GM18508 (cell line): ENCODE data around the gene PARK7.

ENCODE experiments used
- ATAC-seq: cut with Tn5 transposase; IDR thresholded peaks from one replicate; pipeline ENCODE4 v1.9.1; 2021; ENCODE audit warnings: moderate number of reproducible peaks; ENCODE audit not compliant: insufficient read depth, unreplicated experiment

The PARK7 gene

DNA sequence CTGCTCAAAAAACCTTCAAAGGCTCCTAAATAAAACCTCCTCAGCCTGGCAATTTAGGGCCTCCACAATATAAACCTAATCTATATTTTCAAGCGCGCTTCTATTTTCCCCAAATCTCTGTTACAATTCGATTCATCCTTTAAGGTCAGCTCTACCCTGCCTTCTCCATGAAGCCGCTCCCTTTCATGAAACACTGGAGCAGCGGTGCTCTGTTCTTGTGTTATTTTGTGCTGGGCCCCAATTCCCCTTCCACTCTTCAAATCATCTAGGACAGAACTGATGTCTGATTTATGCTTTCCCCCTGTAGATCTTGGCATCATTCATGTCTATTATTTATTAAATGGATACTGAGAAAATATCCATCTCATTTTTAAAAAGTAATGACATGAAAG, 57.7 kb downstream of the PARK7 start:
- no peak for ATAC-seq

DNA sequence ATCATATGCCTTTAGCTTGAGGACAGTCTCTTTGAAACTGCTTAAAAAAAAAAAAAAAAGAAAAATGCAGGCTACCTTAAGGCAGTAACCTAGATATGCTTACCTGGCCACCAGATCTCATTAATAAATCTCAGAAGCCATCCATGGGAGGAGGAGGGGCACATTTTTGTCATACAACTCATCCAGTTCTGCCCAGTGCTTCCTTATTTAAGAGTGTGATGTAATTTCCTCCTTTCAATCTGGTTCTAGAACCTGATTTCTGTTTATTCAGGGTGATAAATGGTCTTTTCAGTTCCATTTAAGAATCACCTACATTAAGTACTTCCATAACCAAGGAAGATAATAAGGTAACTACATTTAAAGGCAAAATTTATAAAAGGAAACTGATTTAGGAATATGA, 58.5 kb downstream of the PARK7 start:
- no peak for ATAC-seq

DNA sequence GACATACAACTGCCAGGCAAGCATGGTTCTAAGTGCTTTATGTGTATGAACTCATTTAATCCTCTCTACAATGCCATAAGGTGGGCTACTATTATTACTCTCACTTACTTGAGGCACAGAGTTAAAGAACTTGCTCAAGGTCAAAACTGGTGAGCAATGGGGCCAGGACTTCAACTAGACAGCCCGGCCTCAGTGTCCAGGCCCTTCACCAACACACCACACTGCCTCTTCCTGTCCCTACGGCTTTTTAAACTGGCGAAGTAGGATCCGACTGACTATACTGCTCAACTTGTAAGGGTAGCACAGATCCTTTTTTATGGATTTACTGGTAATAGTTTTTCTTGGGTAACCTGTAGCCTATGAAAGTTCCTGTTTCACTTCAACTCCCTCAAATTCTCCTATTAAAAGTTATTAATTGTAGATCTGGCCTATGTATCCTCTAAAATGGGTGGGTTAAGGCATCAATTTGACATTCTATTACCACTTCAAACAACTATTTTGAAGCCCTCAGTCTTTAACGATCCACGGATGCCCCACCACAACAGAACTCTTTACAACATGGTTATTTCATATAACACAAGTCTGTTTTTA, 60.3 kb downstream of the PARK7 start:
- ATAC-seq: no peak

DNA sequence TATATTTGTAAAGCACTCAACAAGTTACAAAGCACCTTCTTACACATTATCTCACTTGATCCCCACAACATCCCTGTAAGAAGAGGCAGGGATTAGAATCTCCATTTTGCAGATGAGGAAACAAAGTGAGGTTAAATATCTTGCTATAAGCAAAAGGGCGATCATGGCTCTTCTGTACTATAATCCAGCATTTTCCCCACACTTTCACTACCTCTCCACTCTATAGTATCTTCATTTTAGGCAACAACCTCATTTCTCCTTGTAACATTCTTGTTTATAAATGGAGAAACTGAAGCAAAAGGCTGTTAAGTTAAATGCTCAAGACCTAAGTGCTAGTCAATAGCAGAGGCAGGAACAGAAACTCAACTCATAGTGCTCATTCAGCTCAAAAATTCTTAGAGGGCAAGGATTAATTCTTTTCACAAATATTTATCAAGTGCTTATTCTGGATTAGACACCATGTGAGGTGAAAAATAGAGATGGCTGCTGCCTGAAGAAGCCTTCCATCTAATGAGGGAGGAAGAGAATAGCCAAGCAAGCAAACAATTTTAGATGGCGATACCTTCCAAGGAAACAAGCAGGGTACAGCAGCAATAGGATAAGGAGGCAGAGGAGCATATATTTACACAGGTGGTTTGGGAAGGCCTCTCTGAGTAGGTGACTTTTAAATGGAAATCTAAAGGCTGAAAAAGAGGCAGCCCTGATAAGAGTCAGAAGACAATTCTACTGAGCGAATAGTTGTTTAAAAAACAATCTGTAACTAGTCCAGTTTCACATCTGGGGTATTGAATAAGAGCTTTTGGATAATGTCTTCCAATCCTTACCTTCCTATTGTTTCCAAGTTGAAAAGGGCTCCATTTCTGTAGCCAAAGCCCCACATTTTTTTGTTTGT, 61.1 kb downstream of the PARK7 start:
- no peak for ATAC-seq

DNA sequence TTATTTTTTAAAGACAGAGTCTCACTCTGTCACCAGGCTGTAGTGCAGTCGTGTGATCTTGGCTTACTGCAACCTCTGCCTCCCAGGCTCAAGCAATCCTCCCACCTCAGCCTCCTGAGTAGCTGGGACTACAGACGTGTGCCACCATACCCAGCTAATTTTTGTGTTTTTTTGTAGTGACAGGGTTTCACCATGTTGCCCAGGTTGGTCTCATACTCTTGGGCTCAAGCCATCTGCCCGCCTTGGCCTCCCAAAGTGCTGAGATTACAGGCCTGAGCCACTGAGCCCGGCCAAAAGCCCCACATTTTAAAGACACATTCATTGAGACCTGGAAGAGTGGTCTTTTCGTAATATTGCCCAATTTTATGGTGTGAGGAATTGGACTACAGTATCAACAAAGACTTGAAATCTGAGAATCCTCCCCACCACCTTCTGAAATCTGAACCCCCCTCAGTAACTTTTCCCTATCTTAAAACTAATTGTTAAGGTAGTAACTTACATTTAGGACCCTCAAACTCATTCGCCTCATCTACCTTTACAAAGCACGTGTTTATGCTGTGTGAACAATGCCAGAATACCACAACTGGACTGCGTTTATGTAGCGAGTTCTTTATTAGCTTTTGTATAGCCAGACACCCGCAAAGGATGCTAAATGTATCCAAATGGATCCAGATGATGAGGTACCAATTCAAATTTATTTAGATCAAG, 61.9 kb downstream of the PARK7 start:
- no peak for ATAC-seq

DNA sequence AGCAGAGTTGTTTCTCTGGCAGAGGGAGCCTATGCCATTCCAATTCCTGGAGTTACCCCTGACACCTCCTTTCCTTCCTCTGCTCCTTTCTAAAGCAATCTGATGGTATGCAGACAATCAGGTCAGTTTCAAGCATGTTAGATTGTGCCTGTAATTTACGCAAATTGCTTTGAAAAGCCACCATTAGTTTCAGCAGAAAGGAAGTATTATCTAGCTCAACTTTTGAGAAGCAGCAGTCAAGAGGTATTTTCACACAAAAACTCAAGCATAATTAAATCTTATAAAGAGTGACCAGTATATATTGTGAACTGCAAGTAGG, 62.4 kb downstream of the PARK7 start:
- ATAC-seq: no peak

DNA sequence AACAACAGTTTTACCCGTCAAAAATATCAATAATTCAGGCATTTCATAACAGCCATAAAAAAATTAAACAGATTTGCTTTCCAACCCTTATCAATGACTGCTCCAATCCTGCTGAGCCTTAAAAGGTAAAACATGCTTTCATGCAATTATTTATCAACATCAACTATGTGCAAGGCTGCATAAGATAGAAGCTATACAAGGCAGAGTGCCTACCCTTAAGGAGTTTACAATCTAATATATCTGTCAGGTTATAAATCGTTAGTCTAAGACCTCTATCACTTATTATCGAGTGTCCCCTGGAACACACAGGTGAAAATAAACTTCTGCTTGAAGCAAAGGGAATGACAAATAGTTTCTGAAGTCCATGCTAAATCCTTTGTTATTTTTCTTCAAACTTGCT, 62.8 kb downstream of the PARK7 start:
- ATAC-seq: no peak

DNA sequence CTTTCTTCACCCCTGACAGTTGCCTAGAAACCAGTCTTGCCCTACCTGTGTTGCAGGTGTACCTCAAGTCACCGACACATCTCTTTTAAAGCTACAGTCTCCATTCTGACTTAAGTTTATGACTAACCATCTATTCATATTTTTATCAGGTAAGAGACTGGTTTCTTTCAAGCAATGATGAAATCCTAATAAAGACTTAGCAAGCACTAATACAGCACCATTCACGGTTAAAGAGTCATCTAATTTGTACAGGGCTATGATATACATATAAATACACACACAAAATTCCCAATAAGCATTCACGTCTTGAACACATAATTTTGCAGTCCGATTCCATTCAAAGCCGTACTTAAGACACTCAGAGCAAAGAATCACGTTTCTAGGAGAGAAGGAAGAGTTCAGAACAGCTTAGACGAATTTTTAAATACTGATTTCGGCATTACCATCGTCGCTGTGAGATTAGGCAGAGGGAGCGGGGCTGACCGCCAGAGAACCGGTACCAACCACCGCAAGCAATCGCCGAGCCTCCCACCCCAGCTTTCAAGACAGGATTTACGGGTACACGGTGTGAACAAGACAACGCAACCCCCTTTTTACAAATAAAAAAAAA, 63.7 kb downstream of the PARK7 start:
- ATAC-seq: no peak

DNA sequence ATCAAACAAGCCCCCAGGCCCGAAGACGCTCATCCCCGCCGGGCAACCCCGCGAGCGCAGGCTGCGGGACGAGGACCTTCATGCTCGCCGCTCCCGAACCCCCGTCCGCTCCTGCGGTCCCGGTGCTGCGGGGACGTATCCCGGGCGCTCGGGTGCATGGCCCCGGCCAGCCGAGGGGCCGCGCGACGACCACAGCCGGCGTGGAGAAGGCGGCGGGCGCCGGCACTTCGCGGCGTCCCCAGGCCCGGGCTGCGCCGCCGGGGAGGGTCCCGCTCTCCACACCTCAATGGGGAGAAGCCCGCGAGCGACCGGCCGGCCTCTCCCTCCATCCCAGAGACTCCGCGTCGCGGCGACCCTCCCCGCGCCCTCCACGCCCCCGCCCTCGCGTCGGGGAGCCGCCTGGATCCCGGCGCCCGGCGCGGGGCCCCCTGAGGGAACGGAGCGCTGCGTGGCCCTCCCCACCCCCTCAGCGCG, 64.2 kb downstream of the PARK7 start:
- no peak for ATAC-seq

DNA sequence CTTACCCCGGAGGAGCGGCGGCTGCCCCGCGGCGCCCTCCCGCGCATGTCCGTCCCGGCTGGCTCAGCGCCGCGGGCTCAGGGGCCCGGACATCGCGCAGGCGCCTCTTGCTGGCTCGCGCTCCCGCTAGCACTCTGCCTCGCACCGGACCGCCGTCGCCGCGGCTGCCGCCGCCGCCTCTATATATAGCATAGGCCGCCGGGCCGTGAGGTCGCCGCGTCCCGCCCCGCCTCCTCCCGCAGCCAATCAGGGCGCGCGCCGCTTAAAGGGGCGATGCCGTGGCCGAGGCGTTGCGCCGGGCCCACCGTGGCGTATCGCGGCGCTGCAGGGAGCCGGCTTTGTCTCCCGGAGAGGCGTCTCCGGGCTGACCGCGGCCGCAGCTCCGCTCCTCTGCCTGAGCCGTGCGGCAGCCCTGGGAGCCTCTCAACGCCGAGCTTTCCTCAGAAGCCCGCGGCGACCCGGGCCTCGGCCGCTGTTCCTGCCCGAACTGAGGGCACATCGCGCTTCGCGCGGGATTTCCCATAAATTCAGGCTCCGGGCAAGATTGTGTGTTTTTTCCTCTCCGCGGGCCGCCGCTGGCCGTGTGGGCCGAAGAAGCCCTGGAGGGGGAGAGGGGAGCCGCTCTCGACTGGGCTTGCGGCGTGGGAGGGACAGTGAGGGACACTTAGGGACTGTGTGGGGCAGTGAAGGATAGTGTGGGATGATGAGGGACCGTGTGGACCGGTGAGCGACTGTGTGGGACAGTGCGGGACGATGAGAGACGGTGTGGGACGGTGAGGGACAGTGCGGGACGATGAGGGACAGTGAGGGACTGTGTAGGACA, 64.9 kb downstream of the PARK7 start, which contains the start of gene ERRFI1:
Gene ERRFI1, minus strand, starts transcription at position 157 of the 823 bp plus-strand sequence. CDS start 10,690 bp downstream, outside the sequence.
- no peak for ATAC-seq

DNA sequence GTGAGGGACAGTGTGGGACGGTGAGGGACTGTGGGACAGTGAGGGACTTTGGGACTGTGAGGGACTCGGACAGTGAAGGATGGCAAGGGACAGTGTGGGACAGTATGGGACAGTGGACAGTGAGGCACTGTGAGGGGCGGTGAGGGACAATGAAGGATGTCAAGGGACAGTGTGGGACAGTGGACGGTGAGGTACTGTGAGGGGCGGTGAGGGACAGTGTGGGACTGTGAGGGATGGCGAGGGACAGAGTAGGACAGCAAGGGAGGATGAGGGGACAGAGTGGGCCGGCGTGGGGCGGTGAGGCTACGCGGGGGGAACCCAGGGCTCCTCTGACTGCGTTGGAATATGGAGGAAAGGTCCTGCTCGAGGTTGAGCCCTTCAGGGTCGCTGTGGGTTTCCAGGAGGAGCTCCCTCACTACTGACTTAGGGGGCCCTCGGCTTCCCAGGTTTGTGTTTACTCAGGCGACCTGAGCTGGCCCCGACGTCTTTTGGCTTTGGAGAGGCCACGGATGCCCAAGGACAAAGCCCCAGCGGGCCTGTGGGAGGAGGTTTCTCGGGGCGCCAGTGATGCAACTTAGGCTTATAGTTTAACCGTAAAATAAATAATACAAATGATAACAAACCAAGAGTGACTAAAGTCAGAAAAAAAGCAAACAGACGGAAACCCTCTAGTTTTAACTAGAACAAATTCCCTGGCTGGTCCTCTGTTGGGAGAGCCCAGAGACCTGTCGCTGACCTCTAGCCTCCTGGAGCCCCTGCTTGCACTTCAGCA, 65.7 kb downstream of the PARK7 start:
- ATAC-seq: no peak

DNA sequence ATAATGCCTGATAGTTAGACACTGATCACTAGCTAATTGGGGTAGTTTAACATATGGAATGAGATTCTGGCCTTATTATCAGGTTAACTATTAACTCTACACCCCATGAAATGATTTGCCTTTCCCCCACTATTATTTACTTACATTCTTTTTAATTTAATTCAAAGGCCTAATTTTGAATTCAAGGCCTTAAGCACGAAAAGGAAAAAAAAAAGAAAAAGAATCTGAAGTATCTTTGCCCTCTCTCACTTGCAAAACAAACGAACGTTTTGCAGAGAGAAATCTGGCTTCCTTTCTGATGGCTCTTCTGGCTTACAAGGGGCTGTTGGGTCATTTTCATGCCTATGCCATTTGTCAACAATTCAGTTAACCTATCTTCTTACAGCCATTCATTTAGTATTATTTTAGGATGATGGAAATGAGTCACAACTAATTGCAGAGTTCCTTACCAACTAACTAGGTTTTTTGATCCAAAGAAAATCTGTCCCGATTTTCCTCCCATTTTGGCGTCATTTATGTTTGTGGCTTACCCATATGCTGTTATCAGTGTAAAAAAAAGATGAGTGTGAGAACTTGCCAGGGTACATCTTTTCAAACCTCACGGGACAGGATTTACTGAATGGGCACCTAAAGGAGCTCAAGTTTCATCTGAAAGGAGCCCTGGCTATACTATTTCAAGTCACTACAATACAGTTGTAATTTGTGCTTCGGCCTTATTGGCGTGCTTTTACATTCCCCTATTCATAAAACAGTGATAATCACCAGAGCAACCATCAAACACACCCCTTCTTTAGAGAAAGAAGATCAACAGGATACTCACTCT, 66.4 kb downstream of the PARK7 start:
- ATAC-seq: no peak

DNA sequence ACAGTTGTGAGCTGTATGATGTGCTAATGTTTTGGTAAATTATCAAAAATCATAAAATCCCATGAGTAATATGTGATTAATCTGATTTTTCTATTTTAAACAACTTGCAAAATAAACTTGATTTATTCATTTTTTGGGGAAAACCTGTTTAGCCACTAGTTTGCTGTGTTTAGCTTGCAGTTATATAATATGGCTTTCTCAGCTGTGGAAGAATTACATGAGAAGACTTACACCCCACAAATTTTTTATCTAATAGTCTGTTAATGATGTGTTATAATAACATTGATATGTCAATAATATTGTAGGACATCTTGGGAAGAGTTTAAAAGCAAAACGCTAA, 67.0 kb downstream of the PARK7 start:
- no peak for ATAC-seq

DNA sequence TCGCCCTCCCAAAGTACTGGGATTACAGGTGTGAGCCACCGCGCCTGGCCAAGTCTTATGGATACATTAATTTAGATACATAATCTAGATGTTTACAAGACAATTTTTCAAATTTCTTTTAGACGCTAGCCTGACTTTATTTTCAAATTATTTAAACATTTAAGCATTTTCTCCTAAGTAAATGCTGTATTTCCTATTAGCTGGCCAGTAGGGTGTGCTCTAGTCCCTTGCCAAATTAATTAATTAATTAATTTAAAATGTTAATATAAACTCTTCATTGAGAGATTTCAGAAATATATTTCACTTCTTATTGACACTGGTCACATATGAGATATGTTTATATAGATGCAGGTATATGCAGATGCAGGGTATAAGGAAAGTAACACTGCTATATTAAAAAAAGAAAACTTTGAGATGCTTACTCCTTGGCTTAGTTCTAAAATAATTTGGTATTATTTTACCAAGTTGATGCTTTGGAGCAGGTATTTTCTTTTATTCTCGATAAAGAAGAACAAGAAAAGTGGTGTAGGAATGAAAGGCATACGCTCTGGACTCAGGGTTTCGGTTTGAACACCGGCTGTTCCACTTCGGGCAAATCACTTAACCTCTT, 69.8 kb downstream of the PARK7 start:
- ATAC-seq: no peak

DNA sequence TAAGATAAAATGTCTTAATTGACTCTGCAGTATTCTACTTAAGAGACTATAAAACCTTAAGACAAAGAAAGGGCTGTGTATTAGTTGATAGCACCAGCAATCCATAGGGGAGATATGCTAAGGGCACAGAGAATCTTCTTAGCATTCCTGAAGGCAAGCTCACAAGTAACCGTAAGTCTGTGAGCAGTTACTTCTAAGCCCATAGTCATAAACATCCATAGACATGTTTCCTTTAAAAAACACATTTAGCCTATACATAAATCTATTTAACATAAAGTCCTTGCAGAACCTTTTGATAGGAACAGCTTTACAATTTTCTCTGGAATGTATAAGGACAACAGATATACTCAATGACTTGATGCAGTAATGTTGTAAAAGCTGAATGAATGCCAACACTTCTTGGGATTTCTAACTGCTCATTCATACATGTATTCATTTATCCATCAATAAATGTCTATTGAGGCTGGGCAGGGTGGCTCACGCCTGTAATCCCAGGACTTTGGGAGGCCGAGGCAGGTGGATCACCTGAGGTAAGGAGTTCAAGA, 70.9 kb downstream of the PARK7 start:
- ATAC-seq: no peak

DNA sequence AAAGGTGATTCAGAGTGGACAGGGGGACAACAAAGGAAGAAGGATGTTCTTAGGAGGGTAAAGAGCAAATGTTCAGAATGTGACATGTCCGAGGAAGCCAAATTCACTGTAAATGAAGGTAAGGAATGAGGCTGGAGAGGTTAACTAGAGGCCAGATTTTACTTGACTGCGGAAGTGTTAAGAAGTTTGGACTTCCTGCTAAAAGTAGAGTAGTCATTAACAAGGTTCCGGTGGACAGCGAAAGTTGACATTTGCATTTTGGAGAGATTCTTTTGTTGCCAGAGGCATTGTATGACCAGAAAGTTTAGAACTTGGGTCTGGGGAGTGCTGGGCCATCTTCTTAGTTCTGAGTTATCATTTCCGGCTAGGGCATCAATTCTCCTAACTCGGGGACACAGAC, 71.8 kb downstream of the PARK7 start:
- ATAC-seq: no peak
